Fibroblast of the aortic adventitia (primary cell): ENCODE data around the gene FAM151A. TPM values are rescaled to one million over a fixed set of nuclear protein-coding genes. Genes with fewer than 3 reads are reported as not detected.

Experiments used
- DNase-seq: peaks from one replicate; pipeline ENCODE4 v3.0.0-alpha.2; 2010; ENCODE audit warnings: low read depth
- H3K4me3 ChIP-seq: 2 replicates; pipeline ENCODE4 v1.5.1; 2011; ENCODE audit warnings: low read depth, mild to moderate bottlenecking, control low read depth, low read length, moderate library complexity
- total RNA-seq: library from RNA; depleted of rRNA; stranded (reverse); fragments of >200 nt; gene quantifications from 2 replicates; pipeline ENCODE4 v1.2.3, GENCODE V29; 2012; ENCODE audit warnings: low replicate concordance
- TF ChIP-seq, protein P1 (sequence below): IDR thresholded peaks from 2 replicates; pipeline ENCODE4 v1.5.1; 2011; ENCODE audit warnings: mild to moderate bottlenecking, low read length, control low read depth, inconsistent platforms; ENCODE audit not compliant: insufficient read depth

Gene FAM151A
- total RNA-seq, 1 donor: not detected

- TF ChIP-seq, protein P1, sequence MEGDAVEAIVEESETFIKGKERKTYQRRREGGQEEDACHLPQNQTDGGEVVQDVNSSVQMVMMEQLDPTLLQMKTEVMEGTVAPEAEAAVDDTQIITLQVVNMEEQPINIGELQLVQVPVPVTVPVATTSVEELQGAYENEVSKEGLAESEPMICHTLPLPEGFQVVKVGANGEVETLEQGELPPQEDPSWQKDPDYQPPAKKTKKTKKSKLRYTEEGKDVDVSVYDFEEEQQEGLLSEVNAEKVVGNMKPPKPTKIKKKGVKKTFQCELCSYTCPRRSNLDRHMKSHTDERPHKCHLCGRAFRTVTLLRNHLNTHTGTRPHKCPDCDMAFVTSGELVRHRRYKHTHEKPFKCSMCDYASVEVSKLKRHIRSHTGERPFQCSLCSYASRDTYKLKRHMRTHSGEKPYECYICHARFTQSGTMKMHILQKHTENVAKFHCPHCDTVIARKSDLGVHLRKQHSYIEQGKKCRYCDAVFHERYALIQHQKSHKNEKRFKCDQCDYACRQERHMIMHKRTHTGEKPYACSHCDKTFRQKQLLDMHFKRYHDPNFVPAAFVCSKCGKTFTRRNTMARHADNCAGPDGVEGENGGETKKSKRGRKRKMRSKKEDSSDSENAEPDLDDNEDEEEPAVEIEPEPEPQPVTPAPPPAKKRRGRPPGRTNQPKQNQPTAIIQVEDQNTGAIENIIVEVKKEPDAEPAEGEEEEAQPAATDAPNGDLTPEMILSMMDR: no peak
These were observed 28.9 kb downstream of the FAM151A start for GRCh38 chr1:54594463-54594862.

GRCh38 chr1:54593571-54594160 is 29.7 kb downstream of the FAM151A start:
- no peak overlapping the region for H3K4me3 ChIP-seq
- DNase-seq: no peak
- TF ChIP-seq, protein P1: no peak

More at GRCh38 chr1:54594463-54594862, 28.9 kb downstream of the FAM151A start:
- no peak overlapping the region for H3K4me3 ChIP-seq
- no peak for DNase-seq

- TF ChIP-seq, protein P1: no peak
- DNase-seq: no peak
- no peak overlapping the region for H3K4me3 ChIP-seq
These were observed 32.1 kb downstream of the FAM151A start for GRCh38 chr1:54591127-54591756.

- TF ChIP-seq, protein P1: no peak
- DNase-seq: no peak
- H3K4me3 ChIP-seq: no peak overlapping the region
These were observed 34.9 kb downstream of the FAM151A start for GRCh38 chr1:54588377-54588776.

DNA sequence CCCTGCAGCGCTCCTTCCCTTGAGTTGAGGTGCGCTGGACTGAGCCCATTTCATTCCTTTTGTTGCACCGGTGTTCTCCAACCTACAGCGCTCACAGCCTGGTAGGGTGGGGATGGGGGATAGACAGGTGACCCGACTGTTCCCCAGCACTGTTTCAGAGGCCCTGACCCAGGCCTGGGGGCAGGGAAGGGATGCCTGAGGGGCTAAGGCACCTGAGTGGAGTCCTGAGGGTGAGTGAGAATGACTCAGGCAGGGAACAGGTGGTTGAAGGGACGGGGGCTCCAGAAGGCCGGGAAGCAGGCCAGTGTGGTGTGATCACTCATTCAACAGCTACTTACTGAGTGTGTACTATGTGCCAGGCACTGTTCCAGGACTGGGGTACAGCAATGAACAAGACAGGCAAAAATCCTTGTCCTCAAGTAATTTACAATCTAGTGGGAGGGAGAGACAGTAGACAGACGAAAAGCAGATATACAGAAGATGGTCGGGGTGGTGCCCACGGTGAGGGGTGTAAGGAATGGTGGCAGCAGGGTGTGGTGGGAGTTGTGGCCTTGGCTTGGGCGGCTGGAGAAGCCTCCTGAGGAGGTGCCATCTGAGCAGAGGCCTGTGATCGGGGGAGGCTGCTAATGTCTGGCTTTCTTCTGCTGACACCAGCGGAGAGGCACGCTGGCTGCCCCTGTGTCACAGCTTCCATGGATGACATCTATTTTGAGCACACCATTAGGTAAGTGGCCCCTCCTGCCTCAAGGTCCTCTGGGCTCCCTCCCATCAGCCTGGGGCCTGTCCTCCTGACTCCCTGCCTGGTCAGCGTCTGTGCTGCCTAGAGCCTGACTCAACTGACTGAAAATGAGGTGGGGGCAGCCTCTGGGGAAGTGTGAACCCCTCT is 37.9 kb downstream of the FAM151A start:
- no peak for DNase-seq
- TF ChIP-seq, protein P1: no peak
- H3K4me3 ChIP-seq: no peak overlapping the region

- no peak for DNase-seq
These were observed 38.8 kb downstream of the FAM151A start for GRCh38 chr1:54584575-54584974.

More at GRCh38 chr1:54584575-54584974, 38.8 kb downstream of the FAM151A start:
- H3K4me3 ChIP-seq: no peak overlapping the region
- TF ChIP-seq, protein P1: no peak
